BJ (cell line): ENCODE data around the gene TREX2. TPM values are rescaled to one million over a fixed set of nuclear protein-coding genes. Genes with fewer than 3 reads are reported as not detected.

Experiments
- CTCF ChIA-PET: fragments of 350-600 bp; formaldehyde crosslinking; extraction: SDS; loops from one replicate; lab custom pipeline; 2021; ENCODE audit warnings: antibody characterized with exemption, inconsistent platforms; lab: Yijun Ruan, JAX
- POLR2A ChIA-PET: fragments of 300-600 bp; sonication (Branson Sonifier 250); formaldehyde crosslinking; extraction: SDS; loops from one replicate; lab custom pipeline; 2021; ENCODE audit warnings: antibody characterized with exemption; lab: Charles Lee
- DNase-seq: peaks from one replicate; pipeline ENCODE4 v3.0.0-alpha.2; 2011; ENCODE audit warnings: low read depth
- H3K27me3 ChIP-seq: 2 replicates; pipeline ENCODE4 v1.6.0; 2011; ENCODE audit warnings: low read length; ENCODE audit not compliant: control insufficient read depth, insufficient read depth
- H3K36me3 ChIP-seq: 2 replicates; pipeline ENCODE4 v1.5.1; 2011; ENCODE audit warnings: low read length; ENCODE audit not compliant: control insufficient read depth, insufficient read depth
- H3K4me3 ChIP-seq: 2 replicates; pipeline ENCODE4 v1.5.1; 2011; ENCODE audit warnings: low read depth, mild to moderate bottlenecking, control low read depth, low read length
- CTCF ChIP-seq: IDR thresholded peaks from 2 replicates; pipeline ENCODE4 v1.5.1; 2011; ENCODE audit warnings: low read depth, mild to moderate bottlenecking, control low read depth, inconsistent platforms, low read length, moderate library complexity; ENCODE audit not compliant: insufficient read depth
- polyA plus RNA-seq: library from polyadenylated mRNA; depleted of rRNA; stranded (reverse); fragments of >200 nt; gene quantifications from 2 replicates; pipeline ENCODE4 v1.2.3, GENCODE V29; 2011

TREX2 gene
- polyA plus RNA-seq, 1 experiment, result 1.1 TPM

GRCh38 chrX:153410373-153410772 lies 35.5 kb downstream of the TREX2 start:
- ChIA-PET CTCF (no interaction called here), POLR2A (no interaction called here)

GRCh38 chrX:153409414-153410101 lies 36.3 kb downstream of the TREX2 start:
- no peaks in the 10 kb centered on the region for H3K27me3 ChIP-seq
- TF ChIP-seq CTCF, result no peak
- no peak for DNase-seq
- CTCF ChIA-PET, result no interaction called here
- H3K36me3 ChIP-seq, result no peaks in the 10 kb centered on the region
- POLR2A ChIA-PET, result no interaction called here
- H3K4me3 ChIP-seq, result no peak overlapping the region

More at GRCh38 chrX:153410373-153410772, 35.5 kb downstream of the TREX2 start:
- no peak overlapping the region for H3K4me3 ChIP-seq
- DNase-seq, result no peak
- no peaks in the 10 kb centered on the region for H3K36me3 ChIP-seq
- no peak for TF ChIP-seq CTCF
- no peaks in the 10 kb centered on the region for H3K27me3 ChIP-seq

- Histone ChIP-seq H3K36me3 (no peaks in the 10 kb centered on the region), H3K4me3 (no peak overlapping the region), H3K27me3 (no peaks in the 10 kb centered on the region)
- CTCF ChIA-PET, result no interaction called here
- no peak for TF ChIP-seq CTCF
- POLR2A ChIA-PET, result no interaction called here
- no peak for DNase-seq
Observed at GRCh38 chrX:153408871-153409351, 36.9 kb downstream of the TREX2 start.

GRCh38 chrX:153408221-153408721 lies 37.6 kb downstream of the TREX2 start:
- DNase-seq, result no peak
- Histone ChIP-seq H3K4me3 (no peak overlapping the region), H3K36me3 (no peaks in the 10 kb centered on the region), H3K27me3 (no peaks in the 10 kb centered on the region)
- CTCF ChIA-PET, result no interaction called here
- TF ChIP-seq CTCF, result no peak
- POLR2A ChIA-PET, result no interaction called here

GRCh38 chrX:153407736-153408135 lies 38.1 kb downstream of the TREX2 start:
- POLR2A ChIA-PET, result no interaction called here
- DNase-seq, result no peak
- no peaks in the 10 kb centered on the region for H3K36me3 ChIP-seq
- H3K4me3 ChIP-seq, result no peak overlapping the region
- TF ChIP-seq CTCF, result no peak
- H3K27me3 ChIP-seq, result no peaks in the 10 kb centered on the region
- CTCF ChIA-PET, result no interaction called here
